ENCODE measurements around the gene ARL4C. TPM values are rescaled to one million over a fixed set of nuclear protein-coding genes. Genes with fewer than 3 reads are reported as not detected.

Gene ARL4C
- total and polyA plus RNA-seq, 2 experiments from 2014 or later, result 15.9 to 30.0 TPM

GRCh38 chr2:234517971-234518370 lies 21.1 kb upstream of the ARL4C start:
- TF ChIP-seq, protein P1, sequence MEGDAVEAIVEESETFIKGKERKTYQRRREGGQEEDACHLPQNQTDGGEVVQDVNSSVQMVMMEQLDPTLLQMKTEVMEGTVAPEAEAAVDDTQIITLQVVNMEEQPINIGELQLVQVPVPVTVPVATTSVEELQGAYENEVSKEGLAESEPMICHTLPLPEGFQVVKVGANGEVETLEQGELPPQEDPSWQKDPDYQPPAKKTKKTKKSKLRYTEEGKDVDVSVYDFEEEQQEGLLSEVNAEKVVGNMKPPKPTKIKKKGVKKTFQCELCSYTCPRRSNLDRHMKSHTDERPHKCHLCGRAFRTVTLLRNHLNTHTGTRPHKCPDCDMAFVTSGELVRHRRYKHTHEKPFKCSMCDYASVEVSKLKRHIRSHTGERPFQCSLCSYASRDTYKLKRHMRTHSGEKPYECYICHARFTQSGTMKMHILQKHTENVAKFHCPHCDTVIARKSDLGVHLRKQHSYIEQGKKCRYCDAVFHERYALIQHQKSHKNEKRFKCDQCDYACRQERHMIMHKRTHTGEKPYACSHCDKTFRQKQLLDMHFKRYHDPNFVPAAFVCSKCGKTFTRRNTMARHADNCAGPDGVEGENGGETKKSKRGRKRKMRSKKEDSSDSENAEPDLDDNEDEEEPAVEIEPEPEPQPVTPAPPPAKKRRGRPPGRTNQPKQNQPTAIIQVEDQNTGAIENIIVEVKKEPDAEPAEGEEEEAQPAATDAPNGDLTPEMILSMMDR (IDR thresholded peaks at IDR 0.05; ENCODE audit: poor library complexity), result no peak
- TF ChIP-seq EZH2phosphoT487 (IDR thresholded peaks at IDR 0.05; ENCODE audit: low read depth, severe bottlenecking, unreplicated experiment) (no peak), EZH2 (IDR thresholded peaks at IDR 0.05; ENCODE audit: borderline replicate concordance) (no peak)
- Histone ChIP-seq H4K20me1 (ENCODE audit: insufficient read depth, poor library complexity, severe bottlenecking) (no peaks in the 10 kb centered on the region), H2AFZ (no peak overlapping the region), H3K27me3 (no peaks in the 10 kb centered on the region), H3K79me2 (no peaks in the 10 kb centered on the region), H3K4me2 (no peak overlapping the region), H3K36me3 (replicated peaks; ENCODE audit: insufficient read depth, low read depth) (no peaks in the 10 kb centered on the region), H3K4me3 (no peak overlapping the region), H3K27ac (no peak overlapping the region), H3K9me2 (replicated peaks; ENCODE audit: insufficient read depth) (no peaks in the 10 kb centered on the region), H3K9me3 (ENCODE audit: low read depth) (no peaks in the 10 kb centered on the region), H3K4me1 (ENCODE audit: insufficient read depth) (no peaks in the 10 kb centered on the region)
- no peak for DNase-seq (ENCODE audit: low spot score)
- 91% methylated on average over 8 of the region's 8 CpGs for WGBS (ENCODE audit: low lambda C conversion rate, missing lambda C conversion rate)

- Histone ChIP-seq H3K4me2 (no peak overlapping the region), H2AFZ (no peak overlapping the region), H3K36me3 (replicated peaks; ENCODE audit: insufficient read depth, low read depth) (no peaks in the 10 kb centered on the region), H3K4me3 (no peak overlapping the region), H3K4me1 (ENCODE audit: insufficient read depth) (no peaks in the 10 kb centered on the region), H3K9me2 (replicated peaks; ENCODE audit: insufficient read depth) (no peaks in the 10 kb centered on the region), H3K27ac (no peak overlapping the region), H3K27me3 (no peaks in the 10 kb centered on the region), H3K79me2 (no peaks in the 10 kb centered on the region), H3K9me3 (ENCODE audit: low read depth) (no peaks in the 10 kb centered on the region), H4K20me1 (ENCODE audit: insufficient read depth, poor library complexity, severe bottlenecking) (no peaks in the 10 kb centered on the region)
- TF ChIP-seq EZH2 (IDR thresholded peaks at IDR 0.05; ENCODE audit: borderline replicate concordance), result no peak
- TF ChIP-seq, protein P1 (IDR thresholded peaks at IDR 0.05; ENCODE audit: poor library complexity), result no peak
- 88% methylated on average over 15 of the region's 16 CpGs for WGBS (ENCODE audit: low lambda C conversion rate, missing lambda C conversion rate)
- no peak for DNase-seq (ENCODE audit: low spot score)
These were observed 18.2 kb upstream of the ARL4C start for GRCh38 chr2:234514873-234515638.

DNA sequence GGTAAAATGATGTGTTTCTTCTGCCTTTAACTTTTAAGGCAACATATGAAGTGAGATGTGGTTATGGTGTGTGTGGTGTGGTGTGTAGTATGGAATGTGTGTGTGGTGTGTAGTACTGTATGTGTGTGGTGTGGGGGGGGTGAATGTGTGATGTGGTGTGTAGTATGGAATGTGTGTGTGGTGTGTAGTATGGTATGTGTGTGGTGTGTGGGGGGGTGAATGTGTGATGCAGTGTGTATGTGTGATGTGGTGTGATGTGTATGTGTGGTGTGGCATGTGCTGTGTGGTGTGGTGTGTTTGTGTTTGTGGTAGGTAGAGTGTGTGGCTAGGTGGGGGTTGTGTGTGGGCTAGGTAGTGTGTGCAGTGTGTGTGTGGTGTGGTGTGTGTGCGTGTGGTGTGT lies 17.2 kb upstream of the ARL4C start:
- Histone ChIP-seq H3K4me1 (ENCODE audit: insufficient read depth) (no peaks in the 10 kb centered on the region), H3K4me3 (no peak overlapping the region), H3K36me3 (replicated peaks; ENCODE audit: insufficient read depth, low read depth) (no peaks in the 10 kb centered on the region), H3K79me2 (no peaks in the 10 kb centered on the region), H3K27ac (no peak overlapping the region), H3K9me3 (ENCODE audit: low read depth) (no peaks in the 10 kb centered on the region), H3K4me2 (no peak overlapping the region), H3K9me2 (replicated peaks; ENCODE audit: insufficient read depth) (no peaks in the 10 kb centered on the region), H4K20me1 (ENCODE audit: insufficient read depth, poor library complexity, severe bottlenecking) (no peaks in the 10 kb centered on the region), H2AFZ (no peak overlapping the region), H3K27me3 (no peaks in the 10 kb centered on the region)
- WGBS (ENCODE audit: low lambda C conversion rate, missing lambda C conversion rate), result 100% methylated on average over 1 of the region's 1 CpG
- no peak for DNase-seq (ENCODE audit: low spot score)
- TF ChIP-seq EZH2phosphoT487 (IDR thresholded peaks at IDR 0.05; ENCODE audit: low read depth, severe bottlenecking, unreplicated experiment), result no peak
- no peak for TF ChIP-seq EZH2 (IDR thresholded peaks at IDR 0.05; ENCODE audit: borderline replicate concordance)
- TF ChIP-seq, protein P1 (IDR thresholded peaks at IDR 0.05; ENCODE audit: poor library complexity), result no peak

All from hepatocyte (in vitro differentiated cells).